NAMALWA (cell line): ENCODE results near the gene TMEM271.

Source experiments
- DNase-seq: peaks from one replicate; pipeline ENCODE4 v3.0.0-alpha.2; 2015; ENCODE audit warnings: low spot score

TMEM271 gene, protein sequence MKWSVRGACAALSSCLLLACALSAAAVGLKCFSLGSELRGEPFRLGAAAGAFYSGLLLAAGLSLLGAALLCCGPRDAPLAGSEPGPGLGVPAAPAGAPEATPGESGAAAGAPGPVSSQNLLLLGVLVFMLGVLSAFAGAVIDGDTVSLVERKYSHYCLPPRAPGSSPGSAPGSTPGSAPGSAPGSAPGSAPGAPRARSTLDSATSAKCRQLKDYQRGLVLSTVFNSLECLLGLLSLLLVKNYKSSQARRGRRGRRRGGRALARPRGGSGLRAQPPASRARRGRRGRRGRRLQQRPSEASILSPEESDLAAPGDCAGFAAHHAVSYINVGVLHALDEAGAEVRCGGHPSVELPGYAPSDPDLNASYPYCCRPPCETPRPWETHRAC

DNA sequence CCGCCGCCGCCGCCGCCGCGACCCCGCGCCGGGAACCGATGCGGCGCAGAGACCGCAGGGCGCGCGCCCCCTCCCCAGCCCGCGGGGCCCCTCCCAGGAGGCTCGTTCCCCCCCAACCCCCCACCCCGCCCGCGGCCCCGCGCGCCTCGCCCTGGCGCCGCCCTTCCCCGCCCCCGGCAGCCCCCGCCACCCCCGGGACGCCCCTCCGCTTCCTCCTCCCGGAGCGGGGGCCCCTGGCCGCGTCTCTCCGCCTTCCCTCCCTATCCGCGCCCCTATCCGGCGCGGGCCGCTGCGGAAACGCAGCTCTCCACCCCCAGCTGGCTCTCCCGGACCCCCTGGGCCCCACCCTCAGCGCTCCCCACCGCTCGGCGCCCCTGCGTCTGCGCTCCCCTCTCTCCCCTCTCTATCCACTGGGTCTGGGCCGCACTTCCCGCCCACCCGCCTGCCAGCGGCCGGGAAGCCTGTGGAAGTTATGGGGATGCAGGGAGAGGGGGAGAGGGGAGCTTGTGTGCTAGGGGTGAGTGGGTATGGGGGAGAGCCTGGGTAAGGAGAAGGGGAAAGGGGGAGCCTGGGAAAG is at the start of gene TMEM271:
TMEM271 (minus strand) TSS at position 51 of the 577 bp plus-strand sequence. CDS start 233 bp downstream, outside the sequence.
- DNase-seq: no peak

DNA sequence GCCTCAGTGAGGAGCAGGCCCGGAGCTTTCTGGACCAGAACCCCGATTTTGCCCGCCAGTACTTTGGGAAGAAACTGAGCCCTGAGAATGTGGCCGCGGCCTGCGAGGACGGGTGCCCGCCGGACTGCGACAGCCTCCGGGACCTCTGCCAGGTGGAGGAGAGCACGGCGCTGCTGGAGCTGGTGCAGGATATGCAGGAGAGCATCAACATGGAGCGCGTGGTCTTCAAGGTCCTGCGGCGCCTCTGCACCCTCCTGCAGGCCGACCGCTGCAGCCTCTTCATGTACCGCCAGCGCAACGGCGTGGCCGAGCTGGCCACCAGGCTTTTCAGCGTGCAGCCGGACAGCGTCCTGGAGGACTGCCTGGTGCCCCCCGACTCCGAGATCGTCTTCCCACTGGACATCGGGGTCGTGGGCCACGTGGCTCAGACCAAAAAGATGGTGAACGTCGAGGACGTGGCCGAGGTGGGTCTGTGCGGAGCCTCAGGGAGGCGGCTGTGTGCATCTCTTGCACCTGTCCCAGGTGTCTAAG is 49.6 kb upstream of the TMEM271 start:
- DNase-seq: no peak

- no peak for DNase-seq
Measured at GRCh38 chr4:624705-625590, 48.9 kb upstream of the TMEM271 start, which contains the start of gene PDE6B. PDE6B (plus strand) TSS chr4:625573; CDS start chr4:625627, 54 bp downstream.

DNA sequence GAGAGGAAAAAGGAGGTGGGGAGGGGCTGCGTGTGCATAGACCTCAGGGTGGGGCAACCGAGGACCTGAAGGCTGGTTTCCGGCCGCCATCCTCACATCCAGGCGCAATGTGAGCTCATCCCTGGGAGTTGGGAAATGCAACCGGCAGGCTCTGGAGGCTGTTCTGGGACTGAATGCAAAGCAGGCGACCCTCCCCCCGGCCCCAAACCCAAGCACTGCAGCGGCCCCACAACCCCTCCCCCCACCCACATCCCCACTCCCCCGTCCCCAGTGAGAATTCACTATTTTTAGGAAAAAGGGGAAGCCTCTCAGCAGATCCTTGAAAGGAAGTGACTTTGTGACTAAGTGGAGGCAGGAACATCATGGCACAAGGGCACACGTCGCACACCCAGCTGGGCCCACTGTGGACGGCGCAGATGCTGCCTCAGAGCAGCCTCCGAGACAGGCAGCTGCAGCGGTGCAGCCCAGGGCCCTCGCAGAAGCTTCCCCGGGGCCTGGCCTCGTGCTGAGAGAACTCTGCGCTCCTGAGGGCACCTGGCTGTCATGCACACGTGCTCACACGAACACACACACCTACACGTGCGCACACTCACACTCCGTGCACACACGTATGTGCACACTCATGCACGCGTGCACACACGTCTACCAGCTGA is 47.9 kb upstream of the TMEM271 start:
- DNase-seq: no peak

DNA sequence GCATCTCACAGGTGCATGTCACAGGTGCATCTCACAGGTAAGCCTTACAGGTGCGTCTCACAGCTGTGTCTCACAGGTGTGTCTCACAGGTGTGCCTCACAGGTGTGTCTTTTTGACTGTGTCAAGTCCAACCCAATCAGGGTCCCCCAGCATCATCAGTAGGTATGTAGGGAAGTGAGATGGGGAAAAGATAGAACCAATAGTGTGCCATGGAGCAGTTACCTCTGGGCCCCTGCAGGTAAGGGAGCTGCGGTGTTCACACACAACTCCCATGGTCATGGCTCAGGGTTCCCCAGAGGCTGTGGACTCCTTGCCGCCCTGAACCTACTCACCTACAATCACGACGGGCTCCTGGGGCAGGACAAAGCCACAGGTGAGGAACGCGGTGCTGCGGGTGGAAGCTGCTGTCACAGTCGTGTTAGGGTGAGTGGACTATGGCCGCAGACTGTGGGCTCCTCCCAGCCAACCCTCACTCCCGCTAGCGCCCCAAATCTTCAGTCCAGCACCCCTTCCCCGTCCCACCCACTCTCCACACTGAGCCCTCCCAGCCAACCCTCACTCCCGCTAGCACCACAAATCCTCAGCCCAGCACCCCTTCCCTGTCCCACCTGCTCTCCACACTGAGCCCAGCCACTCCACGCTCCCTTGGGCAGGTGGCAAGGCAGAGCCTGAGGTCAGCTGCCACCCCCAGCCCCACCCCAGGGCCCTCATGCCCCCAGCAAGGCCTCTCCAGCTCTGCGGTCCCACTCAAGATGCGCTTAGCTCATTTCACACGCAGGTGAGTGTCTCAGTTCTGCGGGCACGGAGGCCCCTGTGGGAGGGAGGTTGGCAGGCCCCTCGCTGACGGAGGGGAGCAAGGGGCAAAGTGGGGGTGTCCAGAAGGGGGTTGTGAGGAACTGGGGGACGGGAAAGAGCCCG is 47.2 kb upstream of the TMEM271 start:
- no peak for DNase-seq

DNA sequence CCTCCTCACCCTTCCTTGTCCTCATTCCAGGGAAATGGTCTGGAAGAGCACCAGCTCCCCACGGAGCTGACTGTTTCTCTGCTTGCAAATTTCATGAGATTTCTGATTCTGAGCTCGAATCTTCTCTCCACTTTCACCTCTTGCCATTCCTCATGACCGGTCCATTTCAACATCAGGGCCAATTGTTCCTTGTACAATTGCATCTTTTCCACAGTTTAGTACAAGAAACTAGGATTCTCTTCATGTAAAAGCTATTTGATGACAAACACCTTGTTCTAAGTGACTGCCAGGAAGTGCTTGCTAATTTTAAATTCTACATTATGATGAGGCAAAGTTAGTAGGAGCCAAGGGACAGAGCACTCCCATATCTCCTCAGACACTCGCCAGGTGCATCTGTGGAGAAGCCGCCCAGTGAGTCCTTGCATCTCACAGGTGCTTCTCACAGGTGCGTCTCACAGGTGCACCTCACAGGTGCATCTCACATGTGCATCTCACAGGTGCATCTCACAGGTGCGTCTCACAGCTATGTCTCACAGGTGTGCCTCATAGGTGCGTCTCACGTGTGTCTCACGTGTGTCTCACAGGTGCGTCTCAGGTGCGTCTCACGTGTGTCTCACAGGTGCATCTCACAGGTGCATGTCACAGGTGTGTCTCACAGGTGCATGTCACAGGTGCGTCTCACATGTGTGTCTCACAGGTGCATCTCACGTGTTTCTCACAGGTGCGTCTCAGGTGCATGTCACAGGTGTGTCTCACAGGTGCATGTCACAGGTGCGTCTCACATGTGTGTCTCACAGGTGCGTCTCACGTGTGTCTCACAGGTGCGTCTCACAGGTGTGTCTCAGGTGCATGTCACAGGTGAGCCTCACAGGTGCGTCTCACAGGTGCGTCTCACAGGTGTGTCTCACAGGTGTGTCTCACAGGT is 46.2 kb upstream of the TMEM271 start:
- peak; percentile 29 for DNase-seq

DNA sequence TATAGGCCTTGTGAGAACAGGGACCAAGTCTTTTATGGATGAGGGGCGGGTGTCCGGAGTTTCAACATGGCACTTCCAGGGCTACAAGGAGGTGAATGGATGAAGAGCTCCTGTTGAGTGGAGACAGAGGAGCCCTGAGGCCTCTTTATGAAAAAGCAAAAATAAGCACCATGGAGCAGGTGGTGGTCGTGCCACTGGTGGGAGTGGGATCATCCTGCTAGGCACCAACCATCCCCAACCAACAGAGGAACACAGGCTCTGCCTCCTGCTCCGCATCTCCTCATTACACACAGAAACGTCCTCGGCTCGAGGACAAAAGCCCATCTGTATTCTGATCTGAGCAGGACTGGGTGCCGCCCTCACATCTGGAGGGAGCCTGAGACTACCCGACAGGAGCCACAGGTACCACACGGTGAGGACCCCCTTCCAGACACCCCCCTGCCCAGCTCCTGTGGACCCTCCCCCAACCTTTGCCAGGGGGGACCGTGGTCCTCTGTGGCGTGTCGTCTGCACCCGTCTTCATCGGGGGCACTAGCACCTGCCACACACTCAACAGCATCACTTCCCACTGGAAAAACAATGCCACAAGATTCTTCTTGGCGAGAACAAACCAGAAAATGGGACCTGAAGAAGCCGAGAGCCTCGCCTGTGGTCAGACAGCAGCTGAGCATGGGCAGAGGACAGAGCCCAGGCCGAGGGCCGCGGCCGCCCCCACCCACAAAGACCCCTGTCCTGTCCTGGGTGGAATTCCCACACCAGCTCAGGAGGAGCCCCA is 45.4 kb upstream of the TMEM271 start:
- DNase-seq: no peak

DNA sequence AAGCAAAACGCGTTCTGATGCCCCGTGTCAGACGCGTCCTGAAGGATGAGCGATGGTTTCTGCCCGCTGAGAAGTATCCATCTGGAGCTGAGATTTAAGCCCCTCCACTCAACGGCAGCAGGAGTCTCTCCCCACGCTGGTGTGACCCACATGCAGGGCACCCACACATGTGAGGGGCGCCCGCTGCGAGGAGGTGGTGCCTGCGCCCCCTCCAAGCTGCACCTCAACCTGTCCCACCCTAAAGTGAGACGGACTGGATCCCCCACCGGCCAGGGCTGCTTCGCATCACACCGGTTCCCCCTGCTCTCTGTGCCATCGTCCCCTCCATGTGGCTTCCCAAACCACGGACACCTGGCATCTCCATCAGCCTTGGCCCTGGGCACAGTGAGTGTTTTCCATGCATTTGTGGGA is 44.8 kb upstream of the TMEM271 start:
- DNase-seq: no peak

DNA sequence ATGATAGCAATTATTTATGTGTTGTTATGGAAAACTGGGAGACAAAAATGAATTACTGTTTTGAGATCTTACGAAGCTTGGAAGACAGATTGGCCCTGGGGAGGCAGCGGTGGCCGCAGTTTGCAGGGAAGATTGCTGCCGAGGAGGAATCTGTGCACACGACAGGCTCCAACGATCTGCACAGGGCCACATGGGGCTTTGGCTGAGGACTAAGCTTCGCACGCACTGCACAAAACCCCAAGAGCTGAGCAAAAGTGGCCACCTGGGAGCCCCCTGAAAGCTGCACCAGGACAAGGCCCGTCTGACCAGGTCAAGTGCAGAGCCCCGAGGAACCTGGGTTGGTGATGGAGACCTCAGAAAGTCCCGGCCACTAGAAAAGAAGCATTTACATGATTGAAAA is 44.1 kb upstream of the TMEM271 start:
- DNase-seq: no peak

GRCh38 chr4:617644-618641 is 41.8 kb upstream of the TMEM271 start:
- no peak for DNase-seq

GRCh38 chr4:616911-617643 is 41.0 kb upstream of the TMEM271 start:
- no peak for DNase-seq

DNA sequence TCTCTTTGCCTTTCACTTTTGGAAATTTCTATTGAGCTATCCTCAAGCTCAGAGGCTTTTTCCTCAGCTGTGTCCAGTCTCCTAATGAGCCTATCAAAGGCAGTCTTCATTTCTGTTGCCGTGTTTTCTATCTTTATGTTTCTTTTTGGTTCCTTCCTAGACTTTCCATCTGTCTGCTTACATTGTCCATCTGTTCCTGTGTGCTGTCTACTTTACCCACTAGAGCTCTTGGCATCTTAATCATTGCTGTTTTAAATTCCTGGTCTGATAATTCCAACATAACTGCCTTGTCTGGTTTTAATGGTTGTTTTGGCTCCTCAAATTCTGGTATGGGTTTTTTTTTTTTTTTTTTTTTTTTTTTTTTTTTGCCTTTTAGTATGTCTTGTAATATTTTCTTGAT is 40.0 kb upstream of the TMEM271 start:
- no peak for DNase-seq

- no peak for DNase-seq
Measured at GRCh38 chr4:613126-613525, 37.0 kb upstream of the TMEM271 start.

DNA sequence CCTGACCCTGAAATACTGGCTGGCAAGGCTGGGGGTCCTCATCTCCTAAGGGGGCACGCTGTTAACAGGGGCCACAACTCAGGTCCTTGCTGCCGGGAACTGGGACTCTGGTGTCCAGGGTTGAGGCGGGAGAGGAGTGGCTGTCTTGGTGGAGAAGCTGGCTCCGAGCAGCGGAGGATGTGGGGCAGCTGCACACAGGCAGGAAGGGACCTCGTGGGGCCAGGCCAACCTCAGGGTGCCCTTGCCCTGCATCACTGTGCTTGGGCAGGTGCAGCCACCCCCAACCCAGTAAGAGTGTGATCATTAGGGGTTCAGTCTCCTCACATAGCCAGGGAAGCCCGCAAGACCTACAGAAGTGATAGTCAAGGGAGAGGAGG is 36.6 kb upstream of the TMEM271 start:
- no peak for DNase-seq

- DNase-seq: no peak
Measured at GRCh38 chr4:612052-612748, 36.1 kb upstream of the TMEM271 start.
